Measurements from ENCODE around the gene SFMBT1. TPM values are rescaled to one million over a fixed set of nuclear protein-coding genes. Genes with fewer than 3 reads are reported as not detected.
A peak's percentile ranks its signal among the peaks of the same experiment; 100 is the strongest.

The SFMBT1 gene
- total and polyA plus RNA-seq, 7 experiments from 2014 or later: 9.9 to 47.1 (median 30.5) TPM

- H3K36me3 Mint-ChIP-seq: peaks cover 0 to 12% (median 5%) of the 10 kb centered on the region in 5 donors
- Histone ChIP-seq H3K27ac (ENCODE audit: low read depth, low read length) (no peak overlapping the region), H3K27me3 (ENCODE audit: control insufficient read depth in 2 of 2, insufficient read depth in 2 of 2, low read length in 2 of 2) (no peaks in the 10 kb centered on the region), H3K9me3 (ENCODE audit: control insufficient read depth in 2 of 3, low read length in 3 of 3) (no peaks in the 10 kb centered on the region), H3K4me3 (ENCODE audit: low read length) (no peak overlapping the region), H3K36me3 (ENCODE audit: control insufficient read depth in 2 of 3, insufficient read depth in 3 of 3, low read length in 3 of 3) (no peaks in the 10 kb centered on the region), H3K4me1 (ENCODE audit: control insufficient read depth in 2 of 2, insufficient read depth in 2 of 2, low read length in 2 of 2) (peaks cover 9 to 33% of the 10 kb centered on the region in 2 donors)
- ChIA-PET POLR2A (interaction anchor here (0.6 to 4.0 kb wide), 3 partner anchors 15 to 45 kb away, joined by 5 to 42 read pairs (median 7); partner anchors contain the start of gene SFMBT1), CTCF (no interaction called here)
- no peak overlapping the region for H3K4me3 Mint-ChIP-seq
- ATAC-seq (no peak), DNase-seq (no peak)
- no peaks in the 10 kb centered on the region for H3K27me3 Mint-ChIP-seq
- peaks cover 19 to 87% (median 65%) of the 10 kb centered on the region in 7 donors for H3K4me1 Mint-ChIP-seq
- intact Hi-C loops (cut with micrococcal nuclease): no loop called here
- no peak overlapping the region for H3K27ac Mint-ChIP-seq
- no peaks in the 10 kb centered on the region for H3K9me3 Mint-ChIP-seq
These were observed 17.2 kb downstream of the SFMBT1 start for GRCh38 chr3:53028641-53029040.

GRCh38 chr3:53027254-53027844 lies 18.5 kb downstream of the SFMBT1 start:
- Histone ChIP-seq H3K4me1 (ENCODE audit: control insufficient read depth in 2 of 2, insufficient read depth in 2 of 2, low read length in 2 of 2) (peaks cover 19 to 40% of the 10 kb centered on the region in 2 donors), H3K36me3 (ENCODE audit: control insufficient read depth in 2 of 3, insufficient read depth in 3 of 3, low read length in 3 of 3) (no peaks in the 10 kb centered on the region), H3K4me3 (ENCODE audit: low read length) (no peak overlapping the region), H3K27ac (ENCODE audit: low read depth, low read length) (no peak overlapping the region), H3K27me3 (ENCODE audit: control insufficient read depth in 2 of 2, insufficient read depth in 2 of 2, low read length in 2 of 2) (no peaks in the 10 kb centered on the region), H3K9me3 (ENCODE audit: control insufficient read depth in 2 of 3, low read length in 3 of 3) (no peaks in the 10 kb centered on the region)
- peaks cover 0 to 15% (median 5%) of the 10 kb centered on the region in 5 donors for H3K36me3 Mint-ChIP-seq
- peaks cover 27 to 91% (median 71%) of the 10 kb centered on the region in 7 donors for H3K4me1 Mint-ChIP-seq
- CTCF ChIA-PET: interaction anchor here (0.7 to 1.1 kb wide), 2 partner anchors 13 to 15 kb away, joined by 3 read pairs; no protein-coding TSS in a partner anchor
- DNase-seq (no peak), ATAC-seq (no peak)
- H3K4me3 Mint-ChIP-seq: no peak overlapping the region
- H3K27me3 Mint-ChIP-seq: no peaks in the 10 kb centered on the region
- intact Hi-C loops (cut with micrococcal nuclease): no loop called here
- peak overlapping the region in 3 of 9 donors; percentile 29 to 47 (median 35) for H3K27ac Mint-ChIP-seq
- no peaks in the 10 kb centered on the region for H3K9me3 Mint-ChIP-seq
- POLR2A ChIA-PET: interaction anchor here (1.3 to 4.0 kb wide), 5 partner anchors 8 to 97 kb away, joined by 3 to 42 read pairs (median 10); partner anchors contain the start of gene SFMBT1

GRCh38 chr3:53026382-53027162 lies 19.3 kb downstream of the SFMBT1 start:
- DNase-seq: peak in 1 of 9 donors; percentile 22

GRCh38 chr3:53024315-53024714 lies 21.6 kb downstream of the SFMBT1 start:
- Mint-ChIP-seq H3K4me3 (no peak overlapping the region), H3K9me3 (peaks cover 0 to 1% (median 0%) of the 10 kb centered on the region in 11 donors), H3K4me1 (peaks cover 22 to 83% (median 61%) of the 10 kb centered on the region in 7 donors), H3K36me3 (peaks cover 0 to 20% (median 5%) of the 10 kb centered on the region in 5 donors), H3K27ac (peak overlapping the region in 3 of 9 donors; percentile 31 to 51 (median 36)), H3K27me3 (no peaks in the 10 kb centered on the region)
- H3K9me3 ChIP-seq (ENCODE audit: control insufficient read depth in 2 of 3, low read length in 3 of 3): no peaks in the 10 kb centered on the region
- no peak overlapping the region for H3K4me3 ChIP-seq (ENCODE audit: low read length)
- intact Hi-C loops (cut with micrococcal nuclease): no loop called here
- H3K4me1 ChIP-seq (ENCODE audit: control insufficient read depth in 2 of 2, insufficient read depth in 2 of 2, low read length in 2 of 2): peaks cover 11 to 20% of the 10 kb centered on the region in 2 donors
- ChIA-PET CTCF (interaction anchor here (0.6 to 1.5 kb wide), 3 partner anchors 20 to 68 kb away, joined by 3 read pairs; no protein-coding TSS in a partner anchor), POLR2A (interaction anchor here (1.0 kb wide), 1 partner anchor 12 kb away, joined by 5 read pairs; no protein-coding TSS in a partner anchor)
- ATAC-seq (no peak), DNase-seq (no peak)
- no peaks in the 10 kb centered on the region for H3K36me3 ChIP-seq (ENCODE audit: control insufficient read depth in 2 of 3, insufficient read depth in 3 of 3, low read length in 3 of 3)
- no peaks in the 10 kb centered on the region for H3K27me3 ChIP-seq (ENCODE audit: control insufficient read depth in 2 of 2, insufficient read depth in 2 of 2, low read length in 2 of 2)
- H3K27ac ChIP-seq (ENCODE audit: low read depth, low read length): no peak overlapping the region

More at GRCh38 chr3:53026382-53027162, 19.3 kb downstream of the SFMBT1 start:
- no peaks in the 10 kb centered on the region for H3K36me3 ChIP-seq (ENCODE audit: control insufficient read depth in 2 of 3, insufficient read depth in 3 of 3, low read length in 3 of 3)
- no peaks in the 10 kb centered on the region for H3K27me3 Mint-ChIP-seq
- H3K27me3 ChIP-seq (ENCODE audit: control insufficient read depth in 2 of 2, insufficient read depth in 2 of 2, low read length in 2 of 2): no peaks in the 10 kb centered on the region
- peak overlapping the region in 4 of 9 donors; percentile 5 to 35 (median 30) for H3K27ac Mint-ChIP-seq
- CTCF ChIA-PET: interaction anchor here (0.7 to 1.3 kb wide), 4 partner anchors 8 to 17 kb away, joined by 3 to 5 read pairs (median 3); no protein-coding TSS in a partner anchor
- intact Hi-C loops (cut with micrococcal nuclease): no loop called here
- peaks cover 0 to 15% (median 5%) of the 10 kb centered on the region in 5 donors for H3K36me3 Mint-ChIP-seq
- peak overlapping the region in 1 of 10 donors; percentile 34 for H3K4me3 Mint-ChIP-seq
- peaks cover 0 to 1% (median 0%) of the 10 kb centered on the region in 11 donors for H3K9me3 Mint-ChIP-seq
- peaks cover 19 to 37% of the 10 kb centered on the region in 2 donors for H3K4me1 ChIP-seq (ENCODE audit: control insufficient read depth in 2 of 2, insufficient read depth in 2 of 2, low read length in 2 of 2)
- no peak overlapping the region for H3K4me3 ChIP-seq (ENCODE audit: low read length)
- H3K9me3 ChIP-seq (ENCODE audit: control insufficient read depth in 2 of 3, low read length in 3 of 3): no peaks in the 10 kb centered on the region
- no peak overlapping the region for H3K27ac ChIP-seq (ENCODE audit: low read depth, low read length)
- POLR2A ChIA-PET: interaction anchor here (0.6 to 4.0 kb wide), 7 partner anchors 9 to 97 kb away, joined by 3 to 42 read pairs (median 4); partner anchors contain the start of gene SFMBT1
- H3K4me1 Mint-ChIP-seq: peaks cover 27 to 90% (median 70%) of the 10 kb centered on the region in 7 donors
- peak; percentile 63 for ATAC-seq

GRCh38 chr3:53023072-53023823 lies 22.6 kb downstream of the SFMBT1 start:
- Histone ChIP-seq H3K4me3 (ENCODE audit: low read length) (no peak overlapping the region), H3K27me3 (ENCODE audit: control insufficient read depth in 2 of 2, insufficient read depth in 2 of 2, low read length in 2 of 2) (no peaks in the 10 kb centered on the region), H3K27ac (ENCODE audit: low read depth, low read length) (no peak overlapping the region), H3K4me1 (ENCODE audit: control insufficient read depth in 2 of 2, insufficient read depth in 2 of 2, low read length in 2 of 2) (peaks cover 11 to 20% of the 10 kb centered on the region in 2 donors), H3K9me3 (ENCODE audit: control insufficient read depth in 2 of 3, low read length in 3 of 3) (no peaks in the 10 kb centered on the region), H3K36me3 (ENCODE audit: control insufficient read depth in 2 of 3, insufficient read depth in 3 of 3, low read length in 3 of 3) (no peaks in the 10 kb centered on the region)
- peak overlapping the region in 5 of 9 donors; percentile 32 to 83 (median 51) for H3K27ac Mint-ChIP-seq
- intact Hi-C loops (cut with micrococcal nuclease): loop anchor here in 1 of 2 donors (2.0 kb wide), 1 partner anchor 14 kb away; no protein-coding TSS in a partner anchor
- H3K36me3 Mint-ChIP-seq: peaks cover 7 to 27% (median 11%) of the 10 kb centered on the region in 5 donors
- H3K4me1 Mint-ChIP-seq: peaks cover 21 to 82% (median 69%) of the 10 kb centered on the region in 7 donors
- no peak for ATAC-seq
- ChIA-PET CTCF (interaction anchor here (1.2 to 1.5 kb wide), 2 partner anchors 21 to 23 kb away, joined by 3 read pairs; partner anchors contain the start of gene SFMBT1), POLR2A (interaction anchor here (0.8 to 1.4 kb wide), 3 partner anchors 14 to 104 kb away, joined by 3 to 5 read pairs (median 4); no protein-coding TSS in a partner anchor)
- H3K27me3 Mint-ChIP-seq: no peaks in the 10 kb centered on the region
- DNase-seq: no peak
- peak overlapping the region in 7 of 10 donors; percentile 1 to 58 (median 21) for H3K4me3 Mint-ChIP-seq
- peaks cover 0 to 1% (median 0%) of the 10 kb centered on the region in 11 donors for H3K9me3 Mint-ChIP-seq
